Hematopoietic multipotent progenitor cell treated with erythropoietin and hydrocortisone succinate and interleukin-3 and kit ligand, for 4 days (in vitro differentiated cells): ENCODE data around the gene IL15.
"Not testable (repeated sequence)": the region's sequence is repeated elsewhere in the genome, so short reads cannot be mapped to it uniquely, and the experiment has no call there.

ENCODE experiments used
- DNase-seq: peaks from one replicate; pipeline ENCODE4 v3.0.0-alpha.2; 2015

Gene IL15

DNA sequence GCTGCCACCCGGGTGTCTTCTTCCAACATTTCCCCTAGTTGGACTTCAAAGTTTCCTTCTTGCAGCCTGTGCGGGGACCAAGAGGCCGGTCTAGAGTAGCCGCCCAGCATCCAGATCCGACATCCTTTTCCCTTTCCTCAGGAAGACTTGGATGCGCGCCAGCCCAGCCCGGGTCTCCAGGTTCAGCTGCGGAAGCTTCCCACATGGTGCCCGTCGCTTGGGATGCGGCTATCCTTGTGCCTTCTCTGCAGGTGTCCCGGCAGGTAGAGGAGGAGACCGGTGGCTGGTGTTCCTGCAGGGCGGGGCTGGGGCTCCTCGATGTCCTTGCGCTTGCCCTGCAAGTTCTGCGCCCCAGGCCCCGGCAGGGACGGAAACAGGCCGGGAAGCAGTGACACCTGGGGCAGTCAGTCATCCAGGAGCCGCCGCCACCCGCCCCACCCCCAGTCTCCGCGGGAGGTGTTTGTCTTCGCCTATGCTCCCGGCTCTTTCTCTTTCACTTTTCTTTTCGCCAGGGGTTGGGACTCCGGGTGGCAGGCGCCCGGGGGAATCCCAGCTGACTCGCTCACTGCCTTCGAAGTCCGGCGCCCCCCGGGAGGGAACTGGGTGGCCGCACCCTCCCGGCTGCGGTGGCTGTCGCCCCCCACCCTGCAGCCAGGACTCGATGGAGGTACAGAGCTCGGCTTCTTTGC, at the start of gene IL15:
IL15 (plus strand) TSS at position 502 of the 689 bp plus-strand sequence. CDS start 82,882 bp downstream, outside the sequence.
- peak; percentile 60 for DNase-seq

DNA sequence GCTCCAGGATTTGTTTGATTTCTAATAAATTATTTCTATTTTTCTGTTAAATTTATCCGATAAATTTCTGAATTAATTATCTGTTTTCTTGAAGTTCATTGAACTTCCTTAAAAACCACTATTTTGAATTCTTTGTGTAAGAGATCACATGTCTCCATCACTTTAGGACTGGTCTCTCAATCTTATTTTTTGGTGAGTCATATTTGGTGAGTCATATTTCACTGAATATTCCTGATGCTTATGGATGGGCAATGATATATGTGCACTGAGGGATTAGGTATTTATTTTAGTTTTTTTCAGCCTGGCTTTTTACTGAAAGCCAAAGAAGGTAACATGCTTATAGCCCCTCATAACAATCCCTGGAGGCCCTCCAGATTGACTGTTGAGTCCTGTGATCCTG, 48.5 kb upstream of the IL15 start:
- DNase-seq: no peak

- DNase-seq: no peak
These were observed 40.9 kb upstream of the IL15 start for GRCh38 chr4:141595531-141595930.

GRCh38 chr4:141599853-141600252, 36.5 kb upstream of the IL15 start:
- no peak for DNase-seq

DNA sequence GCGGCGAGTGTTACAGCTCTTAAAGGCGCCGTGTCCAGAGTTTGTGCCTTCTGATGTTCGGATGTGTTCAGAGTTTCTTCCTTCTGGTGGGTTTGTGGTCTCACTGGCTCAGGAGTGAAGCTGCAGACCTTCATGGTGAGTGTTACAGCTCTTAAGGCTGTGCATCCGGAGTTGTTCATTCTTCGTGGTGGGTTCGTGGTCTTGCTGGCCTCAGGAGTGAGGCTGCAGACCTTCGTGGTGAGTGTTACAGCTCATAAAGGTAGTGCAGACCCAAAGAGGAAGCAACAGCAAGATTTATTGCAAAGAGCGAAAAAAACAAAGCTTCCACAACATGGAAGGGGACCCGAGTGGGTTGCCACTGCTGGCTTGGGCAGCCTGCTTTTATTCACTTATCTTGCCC, 31.7 kb upstream of the IL15 start:
- DNase-seq: peak; percentile 49

DNA sequence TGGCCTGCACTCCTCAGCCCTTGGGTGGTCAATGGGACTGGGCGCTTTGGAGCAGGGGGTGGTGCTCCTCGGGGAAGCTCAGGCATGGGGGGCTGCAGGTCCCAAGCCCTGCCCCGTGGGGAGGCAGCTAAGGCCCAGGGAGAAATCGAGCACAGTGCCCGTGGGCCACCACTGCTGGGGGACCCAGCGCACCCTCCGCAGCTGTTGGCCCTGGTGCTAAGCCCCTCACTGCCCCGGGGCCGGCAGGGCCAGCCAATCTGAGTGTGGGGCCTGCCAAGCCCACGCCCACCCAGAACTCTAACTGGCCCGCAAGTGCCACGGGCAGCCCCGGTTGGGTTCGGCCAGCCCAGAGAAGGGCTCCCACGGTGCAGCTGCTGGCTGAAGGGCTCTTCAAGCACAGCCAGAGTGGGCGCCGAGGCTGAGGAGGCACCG, 30.9 kb upstream of the IL15 start:
- no peak for DNase-seq

DNA sequence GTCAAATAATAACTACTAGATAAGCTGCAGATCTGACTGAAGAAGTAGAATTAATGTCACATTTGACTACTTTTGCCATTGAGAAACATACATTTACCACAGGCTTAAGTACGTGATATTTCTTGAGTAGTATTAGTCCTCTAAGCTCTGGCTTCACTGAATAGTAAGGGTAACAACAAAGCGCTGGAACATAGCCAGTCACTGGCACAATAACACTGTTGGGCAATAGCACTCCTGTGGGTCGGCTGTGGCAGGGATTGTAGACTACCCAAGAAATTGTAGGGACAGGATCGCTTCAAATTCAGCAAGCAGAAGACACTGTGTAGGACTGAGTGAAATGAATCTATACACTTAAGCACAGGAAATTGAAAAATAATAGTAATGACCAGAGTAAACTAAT, 27.1 kb upstream of the IL15 start:
- peak; percentile 11 for DNase-seq

- DNase-seq: no peak
These were observed 26.0 kb upstream of the IL15 start for GRCh38 chr4:141610365-141610764.

DNA sequence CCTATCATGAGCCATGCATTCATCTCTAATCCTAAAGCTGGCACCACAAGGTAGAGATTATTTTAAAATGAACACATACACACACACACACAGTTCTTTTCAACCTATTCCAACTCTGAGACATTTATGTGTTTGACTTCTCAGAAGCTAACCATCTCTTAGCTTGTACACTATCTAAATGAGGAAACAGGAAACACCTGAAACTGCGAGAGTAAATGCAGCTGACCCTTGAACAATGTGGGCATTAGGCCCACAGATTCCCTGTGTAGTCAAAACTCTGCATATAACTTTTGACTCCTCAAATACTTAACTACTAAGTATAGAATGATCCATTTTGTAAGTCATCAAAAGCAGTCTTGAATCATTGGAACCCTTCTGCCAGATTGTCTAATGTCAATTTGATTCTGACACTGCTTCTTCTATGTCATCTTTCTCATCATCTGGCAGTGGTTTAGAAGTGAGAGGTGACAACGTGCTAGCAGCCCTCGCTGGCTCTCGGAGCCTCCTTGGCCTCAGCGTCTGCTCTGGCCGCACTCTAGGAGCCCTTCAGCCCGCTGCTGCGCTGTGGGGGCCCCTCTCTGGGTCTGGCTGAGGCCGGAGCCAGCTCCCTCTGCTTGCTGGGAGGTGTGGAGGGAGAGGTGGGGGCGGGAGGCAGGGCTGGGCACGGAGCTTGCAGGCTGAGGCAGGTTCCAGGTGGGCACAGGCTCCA, 21.4 kb upstream of the IL15 start:
- peak; percentile 17 for DNase-seq

GRCh38 chr4:141615587-141615918, 20.8 kb upstream of the IL15 start:
- DNase-seq: not testable (repeated sequence)

DNA sequence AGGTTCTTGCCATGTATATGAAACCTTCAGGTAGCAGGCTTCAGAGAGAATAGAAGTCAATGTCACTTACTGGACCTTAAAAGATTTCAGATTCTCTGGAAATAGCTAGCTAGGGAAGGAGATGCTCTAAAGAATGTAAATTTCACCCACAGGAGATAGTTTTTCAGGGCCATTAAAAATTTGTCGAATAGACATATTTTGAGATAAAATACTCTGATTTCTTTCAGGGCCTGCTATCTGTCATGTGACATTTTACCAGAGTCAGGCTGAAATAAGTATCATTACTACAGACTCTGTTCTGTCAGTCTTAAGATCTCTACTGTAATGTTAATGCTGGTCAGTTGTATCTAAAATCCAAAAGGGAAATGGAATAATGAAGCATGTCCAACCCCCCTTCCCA, 15.7 kb upstream of the IL15 start:
- DNase-seq: no peak

- DNase-seq: no peak
These were observed 11.4 kb upstream of the IL15 start for GRCh38 chr4:141625023-141625422.

DNA sequence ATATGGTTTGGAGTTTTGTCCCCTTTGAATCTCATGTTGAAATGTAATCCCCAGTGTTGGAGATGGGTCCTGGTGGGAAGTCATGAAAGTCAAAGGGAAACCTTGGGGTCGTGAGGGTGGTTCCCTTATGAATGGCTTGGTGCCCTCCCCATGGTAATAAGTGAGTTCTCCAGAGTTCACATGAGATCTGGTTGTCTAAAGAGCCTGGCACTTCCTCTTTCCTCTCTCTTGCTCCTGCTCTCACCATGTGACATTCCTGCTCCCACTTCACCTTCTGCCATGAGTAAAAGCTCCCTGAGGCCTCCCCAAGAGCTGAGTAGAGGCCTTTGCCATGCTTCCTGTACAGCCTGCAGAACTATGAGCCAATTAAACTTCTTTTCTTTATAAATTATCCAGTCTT, 5.5 kb upstream of the IL15 start:
- no peak for DNase-seq

GRCh38 chr4:141635736-141636081, 674 bp upstream of the IL15 start:
- DNase-seq: no peak

GRCh38 chr4:141636771-141637460, 533 bp downstream of the IL15 start:
- peak; percentile 69 for DNase-seq

GRCh38 chr4:141637565-141637964, 1.2 kb downstream of the IL15 start:
- DNase-seq: peak; percentile 20

GRCh38 chr4:141638230-141638629, 1.8 kb downstream of the IL15 start:
- no peak for DNase-seq

DNA sequence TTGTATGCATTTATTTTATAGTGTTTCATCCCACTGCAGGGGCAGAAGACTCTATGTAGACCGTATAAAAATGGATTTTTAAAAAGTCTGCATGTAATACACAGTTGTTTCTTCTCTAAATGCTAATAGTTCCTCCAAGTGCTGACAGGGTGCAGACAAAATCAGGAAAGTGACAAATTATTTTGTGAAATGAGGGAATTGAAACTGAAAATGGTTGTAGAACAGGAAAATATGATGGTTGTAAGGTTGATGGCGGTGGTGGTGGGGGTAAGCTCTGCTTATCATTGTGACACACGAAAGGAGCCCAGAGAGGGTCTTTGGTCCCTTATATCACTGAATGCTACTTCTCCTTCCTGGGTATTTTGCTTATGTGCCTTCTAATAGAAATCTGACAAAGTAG, 4.3 kb downstream of the IL15 start:
- DNase-seq: no peak

DNA sequence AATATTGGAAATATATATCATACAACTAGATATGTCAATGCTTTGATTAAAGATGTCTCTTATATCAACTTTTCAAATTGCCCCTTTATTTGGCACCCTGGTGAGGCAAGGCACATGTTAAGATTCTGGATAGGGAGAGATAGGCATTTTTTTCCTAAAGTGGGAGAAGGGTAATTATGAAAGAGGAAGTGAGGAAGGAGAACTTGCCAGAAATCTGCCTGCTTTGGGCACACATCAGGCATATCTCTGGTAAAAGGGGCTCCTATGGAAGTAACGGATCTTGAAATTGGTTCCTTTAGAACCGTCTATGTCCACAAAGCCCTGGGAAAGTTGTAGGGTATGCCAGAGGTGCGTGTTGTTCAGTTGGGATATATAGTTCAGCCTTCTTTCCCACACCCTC, 5.7 kb downstream of the IL15 start:
- DNase-seq: no peak

- DNase-seq: no peak
These were observed 6.3 kb downstream of the IL15 start for GRCh38 chr4:141642711-141643110.

GRCh38 chr4:141643557-141643956, 7.2 kb downstream of the IL15 start:
- DNase-seq: no peak

DNA sequence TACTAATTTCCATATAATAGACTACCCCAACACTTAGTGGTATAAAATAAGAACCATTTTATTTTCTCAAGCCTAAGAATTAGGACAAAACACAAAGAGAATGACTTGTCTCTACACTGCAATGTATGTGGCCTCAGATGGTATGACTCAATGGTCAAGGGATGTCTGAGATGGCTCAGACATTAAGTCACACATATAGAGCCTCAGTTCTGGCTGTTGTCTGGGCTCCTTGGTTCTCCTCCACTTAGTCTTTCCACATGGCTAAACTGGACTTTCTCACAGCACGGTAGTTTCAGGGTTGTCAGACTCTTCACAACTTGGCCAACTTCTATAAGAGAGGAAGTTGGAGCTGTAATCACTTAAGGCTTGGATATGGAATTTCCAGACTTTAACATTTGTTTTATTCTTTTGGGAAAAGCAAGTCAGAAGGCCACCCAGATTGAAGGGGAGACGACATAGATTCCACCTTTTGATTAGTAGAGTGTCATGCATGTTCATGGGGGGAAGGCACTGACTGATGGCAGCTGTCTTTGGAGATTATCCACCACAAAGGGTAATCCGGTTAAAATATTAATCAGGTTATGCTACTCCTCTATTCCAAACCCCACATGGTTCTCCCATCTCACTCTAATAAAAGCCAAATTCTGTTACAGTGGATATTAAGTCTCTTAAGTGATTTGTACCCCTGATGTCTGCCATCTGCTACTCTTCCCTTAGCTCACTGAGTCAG, 9.4 kb downstream of the IL15 start:
- DNase-seq: no peak

DNA sequence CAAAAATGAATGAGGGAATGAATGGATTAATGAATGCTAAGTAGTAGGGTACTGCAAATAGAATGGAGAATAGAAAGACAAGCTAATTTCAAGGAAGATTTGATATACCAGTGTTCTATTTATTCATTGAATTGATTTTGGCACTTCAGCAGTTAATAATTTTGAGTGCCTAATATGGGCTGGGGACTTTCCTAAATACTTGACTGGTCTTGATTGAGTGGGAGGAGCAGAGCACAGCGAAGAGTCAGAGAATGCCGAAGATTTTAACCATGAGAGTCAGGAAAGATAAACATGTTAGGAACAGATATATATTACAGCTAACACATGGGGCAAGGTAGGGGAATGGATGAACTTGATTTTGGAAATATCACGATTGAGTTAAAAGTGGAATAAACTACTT, 10.6 kb downstream of the IL15 start:
- no peak for DNase-seq

DNA sequence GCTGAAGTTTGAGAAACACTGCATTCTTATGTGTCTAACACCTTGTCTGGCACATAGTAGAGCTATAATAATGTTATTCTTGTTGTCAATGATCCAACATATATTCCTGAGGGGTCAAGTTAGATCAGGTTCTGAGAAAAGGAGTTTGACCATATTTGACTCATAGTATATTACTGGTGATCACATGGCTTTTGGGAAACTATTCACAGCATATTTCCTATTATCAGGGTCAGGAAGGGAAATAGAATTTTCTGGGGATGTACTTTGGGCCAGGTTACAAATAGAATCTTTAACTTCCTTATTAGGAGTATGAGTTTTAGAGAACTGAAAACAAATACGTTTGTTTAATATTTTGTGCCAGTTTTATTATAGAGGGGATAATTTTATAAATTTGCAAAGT, 11.6 kb downstream of the IL15 start:
- DNase-seq: no peak
